Adrenal gland (tissue), 12 donors: ENCODE results near the gene NUDT3. TPM values are rescaled to one million over a fixed set of nuclear protein-coding genes. Genes with fewer than 3 reads are reported as not detected.
"Not testable (repeated sequence)": the region's sequence is repeated elsewhere in the genome, so short reads cannot be mapped to it uniquely, and the experiment has no call there.

Source experiments
- DNase-seq, 7 donors: peaks; one replicate each; pipeline ENCODE4 v3.0.0-alpha.2; 2019 to 2020
- H3K27ac ChIP-seq, 5 donors: fragments of 200-600 bp; sonication (generic) in 4 of 5; 1 replicate in 3 of 5; 2 replicates in 2 of 5; pipeline versions ENCODE4 v1.5.1 to v1.8.0; 2016 to 2020; ENCODE audit warnings: mild to moderate bottlenecking in 1 of 5
- H3K27me3 ChIP-seq: fragments of 200-600 bp; 2 replicates; pipeline ENCODE4 v1.8.0; 2021
- H3K36me3 ChIP-seq, 2 donors: fragments of 200-600 bp; replicated peaks in 1 of 2; 1 replicate in 1 of 2; 2 replicates in 1 of 2; pipeline versions ENCODE4 v1.5.1 to v1.8.0; 2018 to 2022
- H3K4me1 ChIP-seq, 2 donors: fragments of 200-600 bp; replicated peaks in 1 of 2; 1 replicate in 1 of 2; 2 replicates in 1 of 2; pipeline versions ENCODE4 v1.5.1 to v1.8.0; 2018 to 2021
- H3K4me3 ChIP-seq, 4 donors: fragments of 200-600 bp; sonication (generic) in 3 of 4; one replicate each; pipeline ENCODE4 v1.5.1; 2016 to 2018
- H3K9me3 ChIP-seq, 3 donors: fragments of 200-600 bp; sonication (generic) in 1 of 3; replicated peaks in 1 of 3; 1 replicate in 2 of 3; 2 replicates in 1 of 3; pipeline versions ENCODE4 v1.5.1 to v1.8.0; 2016 to 2021
- POLR2A ChIP-seq, 2 donors: fragments of 450-650 bp; IDR thresholded peaks; one replicate each; pipeline ENCODE4 v1.6.1; 2017; ENCODE audit warnings: antibody characterized with exemption in 2 of 2, mild to moderate bottlenecking in 2 of 2, moderate library complexity in 1 of 2
- WGBS, 4 donors: extraction: QIAGEN DNeasy Blood & Tissue Kit in 2 of 4; methylation state at CpG; one replicate each; pipeline versions ENCODE4 v1.1.5 to v1.1.7; 2013 to 2017; 5-methylcytosine and 5-hydroxymethylcytosine counted together
- intact Hi-C, 2 donors: fragments of 100-400 bp; cut with DNase I; formaldehyde crosslinking; loops; one replicate each; pipeline versions ENCODE4 v1.14.1 to v1.15.0; 2022 to 2023
- polyA plus RNA-seq, 3 donors: library from polyadenylated mRNA; stranded (reverse); fragments of 200-250 nt in 2 of 3; fragments of 350-450 nt in 1 of 3; fragmentation: Illumina TruSeq in 1 of 3; extraction: RNeasy Lipid Tissue Mini Kit (QIAGEN cat#74804) in 1 of 3; gene quantifications; one replicate each; pipeline ENCODE4 v1.2.3, GENCODE V29; 2013 to 2014
- total RNA-seq, 9 donors: library from RNA; depleted of rRNA in 4 of 9; stranded (reverse); fragments of >200 nt in 4 of 9; fragments of 120-200 nt in 1 of 9; fragmentation: NEBNext Ultra II Directional in 1 of 9; extraction: Animal tissue kit (Norgen Biotek cat#: 25700) in 1 of 9; gene quantifications; one replicate each; pipeline versions ENCODE4 v1.1.0 to v1.2.4, GENCODE V29; 2013 to 2023
- TF ChIP-seq, protein P1 (sequence below), 6 experiments: fragments of 450-650 bp in 4 of 6; fragments of 200-600 bp in 2 of 6; sonication (generic) in 1 of 6; IDR thresholded peaks; 1 replicate in 5 of 6; 2 replicates in 1 of 6; pipeline versions ENCODE4 v1.5.1 to v1.8.0; 2016 to 2021; ENCODE audit warnings: antibody characterized with exemption in 6 of 6, mild to moderate bottlenecking in 2 of 6, moderate library complexity in 1 of 6
- donor health status: healthy with polysubstance abuse.
- donor health status: Bipolar disorder and iron deficiency.
- donor health status: DM: yes; HTN: yes; CAD: no.
- donor health status: DM: no; HTN: no; CAD: no.
- donor health status: DM: no; HTN: no; CAD: no.
- donor health status: DM: yes; HTN: yes; CAD: no.

NUDT3 gene
- total and polyA plus RNA-seq, 12 donors = 18.2 to 56.3 (median 40.9) TPM

DNA sequence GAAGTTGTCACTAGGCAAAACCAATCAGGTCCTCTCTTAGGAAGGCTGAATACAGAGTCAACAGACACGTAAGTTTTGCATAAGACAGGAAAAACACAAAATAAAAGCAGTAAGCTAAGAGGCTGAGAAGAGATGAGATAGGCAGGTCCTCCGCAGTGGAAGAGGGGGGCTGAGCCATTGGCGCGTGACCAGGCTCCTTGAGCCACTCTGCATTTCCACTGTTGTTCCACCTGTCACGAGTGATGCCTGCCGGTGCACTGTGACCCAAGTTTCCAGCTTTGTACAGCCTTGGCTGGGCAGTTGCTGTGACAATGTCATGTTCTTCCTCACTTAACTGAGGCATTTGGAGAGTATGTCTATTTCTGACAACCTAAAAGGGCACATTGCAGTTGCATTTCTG, 58.6 kb downstream of the NUDT3 start:
- Histone ChIP-seq H3K9me3 (no peaks in the 10 kb centered on the region), H3K4me1 (peaks cover 13 to 36% of the 10 kb centered on the region in 2 donors), H3K36me3 (no peaks in the 10 kb centered on the region), H3K27ac (no peak overlapping the region), H3K27me3 (no peaks in the 10 kb centered on the region), H3K4me3 (no peak overlapping the region)
- 83 to 93% (median 88%) methylated on average over 6 of the region's 6 CpGs for WGBS, 4 donors
- intact Hi-C loops = loop anchor here in 1 of 2 donors (10.0 kb wide), 1 partner anchor 51 kb away; no protein-coding TSS in a partner anchor
- DNase-seq = no peak
- no peak for TF ChIP-seq POLR2A (IDR thresholded peaks at IDR 0.05)
- TF ChIP-seq, protein P1, sequence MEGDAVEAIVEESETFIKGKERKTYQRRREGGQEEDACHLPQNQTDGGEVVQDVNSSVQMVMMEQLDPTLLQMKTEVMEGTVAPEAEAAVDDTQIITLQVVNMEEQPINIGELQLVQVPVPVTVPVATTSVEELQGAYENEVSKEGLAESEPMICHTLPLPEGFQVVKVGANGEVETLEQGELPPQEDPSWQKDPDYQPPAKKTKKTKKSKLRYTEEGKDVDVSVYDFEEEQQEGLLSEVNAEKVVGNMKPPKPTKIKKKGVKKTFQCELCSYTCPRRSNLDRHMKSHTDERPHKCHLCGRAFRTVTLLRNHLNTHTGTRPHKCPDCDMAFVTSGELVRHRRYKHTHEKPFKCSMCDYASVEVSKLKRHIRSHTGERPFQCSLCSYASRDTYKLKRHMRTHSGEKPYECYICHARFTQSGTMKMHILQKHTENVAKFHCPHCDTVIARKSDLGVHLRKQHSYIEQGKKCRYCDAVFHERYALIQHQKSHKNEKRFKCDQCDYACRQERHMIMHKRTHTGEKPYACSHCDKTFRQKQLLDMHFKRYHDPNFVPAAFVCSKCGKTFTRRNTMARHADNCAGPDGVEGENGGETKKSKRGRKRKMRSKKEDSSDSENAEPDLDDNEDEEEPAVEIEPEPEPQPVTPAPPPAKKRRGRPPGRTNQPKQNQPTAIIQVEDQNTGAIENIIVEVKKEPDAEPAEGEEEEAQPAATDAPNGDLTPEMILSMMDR (IDR thresholded peaks at IDR 0.05) = no peak

DNA sequence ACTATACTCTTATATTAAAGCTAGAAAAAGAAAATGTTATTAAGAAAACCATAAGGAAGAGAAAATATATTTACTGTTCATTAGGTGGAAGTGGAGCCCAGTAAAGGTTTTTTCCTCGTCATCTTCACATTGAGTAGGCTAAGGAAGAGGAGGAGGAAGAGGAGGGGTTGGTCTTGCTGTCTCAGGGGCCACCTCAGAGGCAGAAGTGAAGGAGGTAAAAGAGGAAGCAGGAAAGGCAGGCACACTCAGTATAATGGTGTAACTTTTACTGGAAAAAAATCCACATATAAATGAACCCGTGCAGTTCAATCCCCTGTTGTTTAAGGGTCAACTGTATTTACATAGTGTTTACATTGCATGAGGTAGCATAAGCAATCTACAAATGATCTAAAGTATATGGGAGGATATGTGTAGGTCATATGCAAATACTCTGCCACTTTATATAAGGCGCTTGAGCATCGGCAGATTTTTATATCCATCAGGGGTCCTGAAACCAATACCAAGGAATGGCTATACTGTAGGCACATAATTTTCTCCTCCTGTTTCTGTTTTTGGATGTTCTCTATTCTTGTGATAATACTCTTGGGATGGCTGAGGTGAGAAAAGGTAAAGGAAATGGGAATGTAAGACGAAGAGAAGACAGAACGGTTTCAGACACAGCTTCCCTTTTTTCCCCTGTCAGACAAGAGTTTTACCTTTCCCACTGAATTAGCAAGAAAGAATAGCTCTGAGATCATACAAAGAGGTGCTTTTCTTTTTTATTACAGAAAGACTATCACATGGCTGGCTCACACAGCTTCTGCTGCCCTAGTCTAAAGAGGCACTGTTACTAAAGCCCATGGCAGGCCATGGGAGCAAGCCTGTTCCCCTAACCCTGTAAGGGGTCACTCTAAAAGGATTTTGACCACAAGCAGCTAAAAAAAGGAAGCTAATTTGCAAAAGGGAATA, 59.9 kb downstream of the NUDT3 start:
- no peak for TF ChIP-seq POLR2A (IDR thresholded peaks at IDR 0.05)
- TF ChIP-seq, protein P1 (IDR thresholded peaks at IDR 0.05) = no peak
- Histone ChIP-seq H3K36me3 (no peaks in the 10 kb centered on the region), H3K27ac (no peak overlapping the region), H3K4me3 (no peak overlapping the region), H3K4me1 (peaks cover 10 to 32% of the 10 kb centered on the region in 2 donors), H3K9me3 (no peaks in the 10 kb centered on the region), H3K27me3 (no peaks in the 10 kb centered on the region)
- WGBS, 4 donors = 78 to 88% (median 81%) methylated on average over 6 of the region's 6 CpGs
- intact Hi-C loops = loop anchor here in 1 of 2 donors (10.0 kb wide), 1 partner anchor 52 kb away; no protein-coding TSS in a partner anchor
- DNase-seq = no peak

DNA sequence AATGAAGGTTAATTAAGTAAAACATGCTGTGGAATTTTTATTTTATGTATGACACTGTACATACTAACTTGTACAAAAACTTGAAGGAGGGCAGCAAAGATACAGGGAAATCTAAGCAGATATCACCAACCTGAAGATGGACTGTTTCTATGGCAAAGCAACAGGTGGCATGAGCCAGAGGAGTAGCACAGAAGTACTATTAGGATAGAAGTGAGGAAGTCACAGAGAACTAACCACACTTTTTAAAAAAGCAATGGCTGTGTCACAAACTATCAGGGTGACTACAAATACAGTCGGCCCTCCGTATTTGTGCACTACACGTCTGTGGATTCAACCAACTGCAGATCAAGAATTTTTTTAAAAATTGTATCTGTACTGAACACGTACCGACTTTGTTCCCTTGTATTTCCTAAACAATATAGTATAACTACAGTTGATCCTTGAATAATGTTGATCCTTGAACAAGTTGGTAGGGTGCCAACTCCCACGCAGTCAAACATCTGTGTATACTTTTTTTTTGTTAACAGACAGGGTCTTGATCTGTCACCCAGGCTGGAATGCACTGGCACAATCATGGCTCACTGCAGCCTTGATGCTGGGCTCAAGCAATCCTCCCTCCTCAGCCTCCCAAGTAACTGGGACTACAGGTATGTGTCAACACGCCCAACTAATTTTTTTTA, 61.0 kb downstream of the NUDT3 start:
- TF ChIP-seq, protein P1 (IDR thresholded peaks at IDR 0.05) = no peak
- TF ChIP-seq POLR2A (IDR thresholded peaks at IDR 0.05) = no peak
- Histone ChIP-seq H3K27ac (no peak overlapping the region), H3K4me1 (peaks cover 0 to 22% of the 10 kb centered on the region in 2 donors), H3K27me3 (no peaks in the 10 kb centered on the region), H3K4me3 (no peak overlapping the region), H3K9me3 (no peaks in the 10 kb centered on the region), H3K36me3 (no peaks in the 10 kb centered on the region)
- intact Hi-C loops = loop anchor here in 1 of 2 donors (10.0 kb wide), 1 partner anchor 53 kb away; no protein-coding TSS in a partner anchor
- no peak for DNase-seq
- 52 to 69% (median 57%) methylated on average over 7 of the region's 7 CpGs for WGBS, 4 donors

DNA sequence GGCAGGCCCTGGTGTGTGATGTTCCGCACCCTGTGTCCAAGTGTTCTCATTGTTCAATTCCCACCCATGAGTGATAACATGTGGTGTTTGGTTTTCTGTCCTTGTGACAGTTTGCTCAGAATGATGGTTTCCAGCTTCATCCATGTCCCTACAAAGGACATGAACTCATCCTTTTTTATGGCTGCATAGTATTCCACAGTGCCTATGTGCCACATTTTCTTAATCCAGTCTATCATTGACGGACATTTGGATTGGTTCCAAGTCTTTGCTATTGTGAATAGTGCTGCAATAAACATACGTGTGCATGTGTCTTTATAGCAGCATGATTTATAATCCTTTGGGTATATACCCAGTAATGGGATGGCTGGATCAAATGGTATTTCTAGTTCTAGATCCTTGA, 62.7 kb downstream of the NUDT3 start:
- not testable (repeated sequence) for H3K36me3 ChIP-seq
- intact Hi-C loops = loop anchor here in 1 of 2 donors (10.0 kb wide), 1 partner anchor 55 kb away; no protein-coding TSS in a partner anchor

More for the DNA sequence above, 62.7 kb downstream of the NUDT3 start:
- DNase-seq, H3K27ac ChIP-seq, H3K27me3 ChIP-seq, H3K4me3 ChIP-seq, H3K9me3 ChIP-seq: not testable (repeated sequence)
- peaks cover 0 to 14% of the 10 kb centered on the region in 2 donors for H3K4me1 ChIP-seq
- 91 to 94% (median 92%) methylated on average over 2 to 3 of the region's 3 CpGs for WGBS, 4 donors
